Mononuclear cell (primary cell): ENCODE measurements around the gene MEGF9. TPM values are rescaled to one million over a fixed set of nuclear protein-coding genes. Genes with fewer than 3 reads are reported as not detected.
"Not testable (repeated sequence)": the region's sequence is repeated elsewhere in the genome, so short reads cannot be mapped to it uniquely, and the experiment has no call there.

Experiments used
- H3K27me3 ChIP-seq: 2 replicates; pipeline ENCODE4 v1.6.0; 2011; ENCODE audit warnings: low read length, control low read depth; ENCODE audit not compliant: insufficient read depth
- H3K4me1 ChIP-seq: 2 replicates; pipeline ENCODE4 v1.5.1; 2011; ENCODE audit warnings: mild to moderate bottlenecking, low read length, control low read depth; ENCODE audit not compliant: insufficient read depth
- H3K4me3 ChIP-seq: 2 replicates; pipeline ENCODE4 v1.5.1; 2011; ENCODE audit warnings: mild to moderate bottlenecking, low read length, moderate library complexity
- H3K9me3 ChIP-seq: 2 replicates; pipeline ENCODE4 v1.5.1; 2011; ENCODE audit warnings: low read depth, mild to moderate bottlenecking, control low read depth, low read length
- total RNA-seq: library from RNA; depleted of rRNA; stranded (reverse); fragments of >200 nt; gene quantifications from one replicate; pipeline ENCODE4 v1.2.3, GENCODE V29; 2012

MEGF9 gene
- total RNA-seq, 1 donor: 13.4 TPM

- Histone ChIP-seq H3K4me3 (no peak overlapping the region), H3K9me3 (peaks cover 8% of the 10 kb centered on the region), H3K4me1 (no peaks in the 10 kb centered on the region), H3K27me3 (no peaks in the 10 kb centered on the region)
Measured at GRCh38 chr9:120637919-120638318, 76.4 kb downstream of the MEGF9 start.

GRCh38 chr9:120636194-120636957 is 77.9 kb downstream of the MEGF9 start:
- peaks cover 8% of the 10 kb centered on the region for H3K9me3 ChIP-seq
- H3K4me1 ChIP-seq: no peaks in the 10 kb centered on the region
- H3K4me3 ChIP-seq: no peak overlapping the region
- H3K27me3 ChIP-seq: no peaks in the 10 kb centered on the region

- H3K4me1 ChIP-seq: peaks cover 5% of the 10 kb centered on the region
- peaks cover 8% of the 10 kb centered on the region for H3K9me3 ChIP-seq
- no peak overlapping the region for H3K4me3 ChIP-seq
- no peaks in the 10 kb centered on the region for H3K27me3 ChIP-seq
Measured at GRCh38 chr9:120635011-120635410, 79.3 kb downstream of the MEGF9 start.

GRCh38 chr9:120630333-120630732 is 83.9 kb downstream of the MEGF9 start:
- Histone ChIP-seq H3K4me1 (peaks cover 6% of the 10 kb centered on the region), H3K27me3 (no peaks in the 10 kb centered on the region), H3K4me3 (no peak overlapping the region), H3K9me3 (peaks cover 8% of the 10 kb centered on the region)

GRCh38 chr9:120628925-120629497 is 85.3 kb downstream of the MEGF9 start:
- not testable (repeated sequence) for H3K9me3 ChIP-seq, H3K27me3 ChIP-seq, H3K4me3 ChIP-seq, H3K4me1 ChIP-seq

- H3K9me3 ChIP-seq: no peaks in the 10 kb centered on the region
- H3K4me3 ChIP-seq: no peak overlapping the region
- no peaks in the 10 kb centered on the region for H3K27me3 ChIP-seq
- H3K4me1 ChIP-seq: peaks cover 9% of the 10 kb centered on the region
Measured at GRCh38 chr9:120628207-120628924, 85.9 kb downstream of the MEGF9 start.

GRCh38 chr9:120627073-120627472 is 87.2 kb downstream of the MEGF9 start:
- H3K27me3 ChIP-seq: no peaks in the 10 kb centered on the region
- no peaks in the 10 kb centered on the region for H3K9me3 ChIP-seq
- peaks cover 9% of the 10 kb centered on the region for H3K4me1 ChIP-seq
- no peak overlapping the region for H3K4me3 ChIP-seq

- H3K9me3 ChIP-seq: no peaks in the 10 kb centered on the region
- H3K27me3 ChIP-seq: no peaks in the 10 kb centered on the region
- H3K4me3 ChIP-seq: no peak overlapping the region
- H3K4me1 ChIP-seq: peaks cover 9% of the 10 kb centered on the region
Measured at GRCh38 chr9:120626512-120626911, 87.8 kb downstream of the MEGF9 start.

- H3K4me1 ChIP-seq: peaks cover 4% of the 10 kb centered on the region
- H3K27me3 ChIP-seq: no peaks in the 10 kb centered on the region
- no peaks in the 10 kb centered on the region for H3K9me3 ChIP-seq
- no peak overlapping the region for H3K4me3 ChIP-seq
Measured at GRCh38 chr9:120625222-120625621, 89.0 kb downstream of the MEGF9 start.

- no peak overlapping the region for H3K4me3 ChIP-seq
- no peaks in the 10 kb centered on the region for H3K27me3 ChIP-seq
- H3K9me3 ChIP-seq: no peaks in the 10 kb centered on the region
- H3K4me1 ChIP-seq: peaks cover 4% of the 10 kb centered on the region
Measured at GRCh38 chr9:120622790-120623189, 91.5 kb downstream of the MEGF9 start.

- Histone ChIP-seq H3K9me3 (no peaks in the 10 kb centered on the region), H3K4me3 (no peak overlapping the region), H3K27me3 (no peaks in the 10 kb centered on the region), H3K4me1 (peaks cover 4% of the 10 kb centered on the region)
Measured at GRCh38 chr9:120621941-120622340, 92.3 kb downstream of the MEGF9 start.

GRCh38 chr9:120619751-120620655 is 94.3 kb downstream of the MEGF9 start:
- Histone ChIP-seq H3K4me3 (no peak overlapping the region), H3K9me3 (no peaks in the 10 kb centered on the region), H3K27me3 (no peaks in the 10 kb centered on the region), H3K4me1 (no peaks in the 10 kb centered on the region)

GRCh38 chr9:120616966-120617935 is 97.0 kb downstream of the MEGF9 start:
- Histone ChIP-seq H3K27me3 (no peaks in the 10 kb centered on the region), H3K4me3 (no peak overlapping the region), H3K4me1 (no peaks in the 10 kb centered on the region), H3K9me3 (no peaks in the 10 kb centered on the region)

- Histone ChIP-seq H3K4me3 (no peak overlapping the region), H3K4me1 (no peaks in the 10 kb centered on the region), H3K27me3 (no peaks in the 10 kb centered on the region), H3K9me3 (no peaks in the 10 kb centered on the region)
Measured at GRCh38 chr9:120612218-120612617, 102.1 kb downstream of the MEGF9 start.
